Mesothelial cell of epicardium (in vitro differentiated cells): ENCODE data around the gene MIXL1. TPM values are rescaled to one million over a fixed set of nuclear protein-coding genes. Genes with fewer than 3 reads are reported as not detected.
"Not testable (repeated sequence)": the region's sequence is repeated elsewhere in the genome, so short reads cannot be mapped to it uniquely, and the experiment has no call there.

Experiments used
- DNase-seq, 2 experiments: peaks; one replicate each; pipeline ENCODE4 v3.0.0; 2021; ENCODE audit warnings: low spot score in 2 of 2; ENCODE audit not compliant: unreplicated experiment in 2 of 2
- H3K27ac Mint-ChIP-seq: 2 replicates; pipeline ENCODE4 v1.8.0; 2021; ENCODE audit warnings: mixed read lengths
- H3K27me3 Mint-ChIP-seq: 2 replicates; pipeline ENCODE4 v1.8.0; 2021; ENCODE audit warnings: low read depth, mixed read lengths
- H3K36me3 Mint-ChIP-seq: 2 replicates; pipeline ENCODE4 v1.8.0; 2021; ENCODE audit warnings: mixed read lengths
- H3K4me1 Mint-ChIP-seq: 2 replicates; pipeline ENCODE4 v1.8.0; 2021; ENCODE audit warnings: mixed read lengths
- H3K4me3 Mint-ChIP-seq: 2 replicates; pipeline ENCODE4 v1.8.0; 2021; ENCODE audit warnings: mild to moderate bottlenecking, moderate library complexity, mixed read lengths
- H3K9me3 Mint-ChIP-seq: 2 replicates; pipeline ENCODE4 v1.8.0; 2021; ENCODE audit warnings: mixed read lengths
- CTCF ChIP-seq: fragments of 200-600 bp; sonication (generic); IDR thresholded peaks from one replicate; pipeline ENCODE4 v1.5.0; 2021; ENCODE audit warnings: antibody characterized with exemption; ENCODE audit not compliant: unreplicated experiment
- total RNA-seq: library from RNA; stranded (reverse); gene quantifications from 3 replicates; pipeline ENCODE4 v1.2.1, GENCODE V29; 2021

The MIXL1 gene
- total RNA-seq, 1 donor from 2014 or later = 3.4 TPM

GRCh38 chr1:226253933-226254332 lies 30.5 kb downstream of the MIXL1 start:
- no peak for TF ChIP-seq CTCF
- Mint-ChIP-seq H3K9me3 (no peaks in the 10 kb centered on the region), H3K4me1 (peaks cover 19% of the 10 kb centered on the region), H3K27me3 (no peaks in the 10 kb centered on the region), H3K27ac (no peak overlapping the region), H3K36me3 (peaks cover 9% of the 10 kb centered on the region), H3K4me3 (no peak overlapping the region)
- DNase-seq = no peak

- DNase-seq = no peak
Observed at GRCh38 chr1:226255380-226255779, 31.9 kb downstream of the MIXL1 start.

DNA sequence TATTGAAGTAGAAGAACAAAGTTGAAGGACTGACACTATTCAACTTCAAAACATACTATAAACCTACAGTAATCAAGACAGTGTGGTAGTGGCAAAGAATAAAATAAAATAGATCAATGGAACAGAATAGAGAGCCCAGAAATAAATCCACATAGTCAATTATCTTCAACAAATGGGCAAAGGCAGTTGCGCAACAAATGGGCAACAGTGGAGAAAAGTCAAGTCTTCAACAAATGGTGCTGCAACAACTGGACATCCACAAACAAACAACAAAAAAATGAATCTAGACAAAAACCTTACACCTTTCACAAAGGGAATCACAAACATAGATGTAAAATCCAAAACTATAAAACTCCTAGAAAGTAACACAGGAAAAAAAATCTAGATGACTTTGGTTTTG lies 38.4 kb downstream of the MIXL1 start:
- Mint-ChIP-seq H3K27me3 (no peaks in the 10 kb centered on the region), H3K27ac (no peak overlapping the region), H3K9me3 (peaks cover 29% of the 10 kb centered on the region), H3K36me3 (peaks cover 45% of the 10 kb centered on the region), H3K4me1 (no peaks in the 10 kb centered on the region), H3K4me3 (no peak overlapping the region)
- TF ChIP-seq CTCF = no peak
- DNase-seq = no peak

More at GRCh38 chr1:226255380-226255779, 31.9 kb downstream of the MIXL1 start:
- H3K36me3 Mint-ChIP-seq = peaks cover 21% of the 10 kb centered on the region
- TF ChIP-seq CTCF = no peak
- H3K27ac Mint-ChIP-seq = peak overlapping the region; percentile 55
- no peaks in the 10 kb centered on the region for H3K27me3 Mint-ChIP-seq
- no peak overlapping the region for H3K4me3 Mint-ChIP-seq
- peaks cover 14% of the 10 kb centered on the region for H3K4me1 Mint-ChIP-seq
- peaks cover 12% of the 10 kb centered on the region for H3K9me3 Mint-ChIP-seq

DNA sequence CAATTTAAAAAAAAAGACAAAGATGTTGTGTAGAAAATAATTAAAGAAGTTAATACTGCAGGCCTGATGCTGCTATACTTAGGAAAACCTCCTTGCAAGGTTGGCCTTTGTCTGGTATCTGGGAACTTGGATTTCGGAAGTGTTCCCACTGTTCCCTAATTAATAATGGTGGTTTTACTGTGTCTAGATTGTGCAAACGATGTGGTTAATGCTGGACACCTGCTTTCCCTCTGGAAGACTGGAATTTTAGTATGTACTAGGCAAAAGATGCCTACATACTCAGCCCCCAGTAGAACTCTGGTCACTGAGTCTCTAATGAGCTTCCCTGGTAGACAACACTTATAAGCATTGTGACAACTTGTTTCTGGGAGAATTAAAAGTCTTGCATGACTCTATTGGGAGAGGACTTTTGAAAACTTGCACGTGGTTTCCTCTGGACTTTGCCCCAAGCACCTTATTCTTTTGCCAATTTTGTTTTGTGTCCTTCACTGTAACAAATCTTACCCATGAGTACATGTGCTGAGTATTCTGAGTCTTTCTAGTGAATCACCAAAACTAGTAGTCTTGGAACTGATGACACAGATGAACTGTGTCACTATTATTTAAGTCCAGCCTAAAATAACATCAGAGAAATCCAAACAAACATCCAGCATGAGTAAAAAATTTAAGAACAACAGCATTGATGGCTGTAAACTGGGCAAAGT lies 45.1 kb downstream of the MIXL1 start:
- no peak for TF ChIP-seq CTCF
- Mint-ChIP-seq H3K36me3 (peaks cover 8% of the 10 kb centered on the region), H3K27me3 (no peaks in the 10 kb centered on the region), H3K4me3 (no peak overlapping the region), H3K9me3 (no peaks in the 10 kb centered on the region), H3K27ac (peak overlapping the region; percentile 74), H3K4me1 (peaks cover 41% of the 10 kb centered on the region)
- no peak for DNase-seq

DNA sequence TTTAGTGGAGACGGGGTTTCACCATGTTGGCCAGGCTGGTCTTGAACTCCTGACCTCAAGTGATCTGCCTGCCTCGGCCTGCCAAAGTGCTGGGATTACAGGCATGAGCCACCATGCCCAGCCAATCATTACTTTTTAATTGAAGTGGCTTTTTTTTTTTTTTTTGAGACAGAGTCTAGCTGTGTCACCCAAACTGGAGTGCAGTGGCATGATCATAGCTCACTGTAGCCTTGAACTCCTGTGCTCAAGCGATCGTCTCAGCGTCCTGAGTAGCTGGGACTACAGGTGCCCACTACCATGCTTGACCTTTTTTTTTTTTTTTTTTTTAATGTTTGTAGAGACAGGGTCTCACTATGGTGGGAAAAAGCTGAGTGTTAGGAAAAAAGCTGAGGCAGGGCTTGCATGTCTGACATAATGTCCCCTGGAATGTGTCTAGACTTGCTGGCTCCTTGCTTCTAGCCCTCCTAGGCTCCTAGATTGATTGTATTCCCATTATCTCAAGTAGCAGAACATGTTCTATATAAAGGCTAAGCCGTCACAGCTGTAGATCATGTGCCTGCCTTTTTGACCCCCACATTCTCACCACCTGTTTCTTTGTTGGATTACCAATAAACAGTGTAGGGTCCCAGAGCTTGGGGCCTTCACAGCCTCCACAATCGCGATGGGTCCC lies 48.9 kb downstream of the MIXL1 start:
- not testable (repeated sequence) for H3K9me3 Mint-ChIP-seq, H3K4me3 Mint-ChIP-seq, DNase-seq, H3K27me3 Mint-ChIP-seq
- Mint-ChIP-seq H3K4me1 (peaks cover 61% of the 10 kb centered on the region), H3K36me3 (peaks cover 19% of the 10 kb centered on the region), H3K27ac (peak overlapping the region; percentile 97)

- Mint-ChIP-seq H3K9me3 (peaks cover 5% of the 10 kb centered on the region), H3K27ac (peak overlapping the region; percentile 81), H3K4me3 (no peak overlapping the region), H3K27me3 (no peaks in the 10 kb centered on the region), H3K36me3 (peaks cover 19% of the 10 kb centered on the region), H3K4me1 (peaks cover 53% of the 10 kb centered on the region)
- DNase-seq = no peak
- TF ChIP-seq CTCF = no peak
Observed at GRCh38 chr1:226274138-226274537, 50.7 kb downstream of the MIXL1 start.
